GM23338 (cell line): ENCODE data around the gene COLEC12.

Experiments used
- POLR2AphosphoS5 ChIP-seq: IDR thresholded peaks from 2 replicates; pipeline ENCODE4 v1.6.1; 2016; ENCODE audit warnings: antibody characterized with exemption, low read depth
- ZNF331 ChIP-seq: fragments of 250-450 bp; sonication (Bioruptor Pico); IDR thresholded peaks from 2 replicates; pipeline ENCODE4 v1.5.0; 2020; ENCODE audit warnings: low read depth, mild to moderate bottlenecking, moderate library complexity
- TF ChIP-seq, protein P1 (sequence below), 2 experiments: fragments of 200-600 bp in 1 of 2; sonication (generic) in 1 of 2; conservative IDR thresholded peaks; 2 replicates each; pipeline versions ENCODE4 v1.5.1 to v1.6.1; 2016 to 2017; ENCODE audit warnings: antibody characterized with exemption in 2 of 2, low read depth in 2 of 2, mild to moderate bottlenecking in 2 of 2, moderate library complexity in 1 of 2
- TF ChIP-seq, protein P2 (sequence below): IDR thresholded peaks from one replicate; pipeline ENCODE4 v1.6.1; 2018; ENCODE audit warnings: antibody characterized with exemption; ENCODE audit not compliant: unreplicated experiment

DNA sequence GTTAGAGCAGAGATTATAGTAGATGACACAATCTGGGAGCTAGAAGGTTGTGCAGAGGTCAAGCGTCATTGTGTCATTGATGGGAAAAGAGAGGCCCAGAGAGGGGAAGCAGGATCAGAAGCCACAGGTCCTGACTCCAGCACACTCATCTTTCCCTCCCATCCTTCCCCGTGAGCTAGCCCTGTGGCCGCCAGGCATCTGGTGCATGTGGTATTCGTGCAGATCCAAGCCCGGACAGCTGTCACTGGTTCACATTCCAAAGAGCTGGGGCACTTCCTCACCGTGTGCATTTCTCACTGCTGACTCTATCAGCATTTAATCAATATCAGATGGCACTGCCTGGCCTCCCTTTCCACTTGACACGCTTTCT is 138.6 kb downstream of the COLEC12 start:
- TF ChIP-seq, protein P1, sequence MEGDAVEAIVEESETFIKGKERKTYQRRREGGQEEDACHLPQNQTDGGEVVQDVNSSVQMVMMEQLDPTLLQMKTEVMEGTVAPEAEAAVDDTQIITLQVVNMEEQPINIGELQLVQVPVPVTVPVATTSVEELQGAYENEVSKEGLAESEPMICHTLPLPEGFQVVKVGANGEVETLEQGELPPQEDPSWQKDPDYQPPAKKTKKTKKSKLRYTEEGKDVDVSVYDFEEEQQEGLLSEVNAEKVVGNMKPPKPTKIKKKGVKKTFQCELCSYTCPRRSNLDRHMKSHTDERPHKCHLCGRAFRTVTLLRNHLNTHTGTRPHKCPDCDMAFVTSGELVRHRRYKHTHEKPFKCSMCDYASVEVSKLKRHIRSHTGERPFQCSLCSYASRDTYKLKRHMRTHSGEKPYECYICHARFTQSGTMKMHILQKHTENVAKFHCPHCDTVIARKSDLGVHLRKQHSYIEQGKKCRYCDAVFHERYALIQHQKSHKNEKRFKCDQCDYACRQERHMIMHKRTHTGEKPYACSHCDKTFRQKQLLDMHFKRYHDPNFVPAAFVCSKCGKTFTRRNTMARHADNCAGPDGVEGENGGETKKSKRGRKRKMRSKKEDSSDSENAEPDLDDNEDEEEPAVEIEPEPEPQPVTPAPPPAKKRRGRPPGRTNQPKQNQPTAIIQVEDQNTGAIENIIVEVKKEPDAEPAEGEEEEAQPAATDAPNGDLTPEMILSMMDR (conservative IDR thresholded peaks at IDR 0.05; ENCODE audit: low read depth in 2 of 2): no peak
- TF ChIP-seq, protein P2, sequence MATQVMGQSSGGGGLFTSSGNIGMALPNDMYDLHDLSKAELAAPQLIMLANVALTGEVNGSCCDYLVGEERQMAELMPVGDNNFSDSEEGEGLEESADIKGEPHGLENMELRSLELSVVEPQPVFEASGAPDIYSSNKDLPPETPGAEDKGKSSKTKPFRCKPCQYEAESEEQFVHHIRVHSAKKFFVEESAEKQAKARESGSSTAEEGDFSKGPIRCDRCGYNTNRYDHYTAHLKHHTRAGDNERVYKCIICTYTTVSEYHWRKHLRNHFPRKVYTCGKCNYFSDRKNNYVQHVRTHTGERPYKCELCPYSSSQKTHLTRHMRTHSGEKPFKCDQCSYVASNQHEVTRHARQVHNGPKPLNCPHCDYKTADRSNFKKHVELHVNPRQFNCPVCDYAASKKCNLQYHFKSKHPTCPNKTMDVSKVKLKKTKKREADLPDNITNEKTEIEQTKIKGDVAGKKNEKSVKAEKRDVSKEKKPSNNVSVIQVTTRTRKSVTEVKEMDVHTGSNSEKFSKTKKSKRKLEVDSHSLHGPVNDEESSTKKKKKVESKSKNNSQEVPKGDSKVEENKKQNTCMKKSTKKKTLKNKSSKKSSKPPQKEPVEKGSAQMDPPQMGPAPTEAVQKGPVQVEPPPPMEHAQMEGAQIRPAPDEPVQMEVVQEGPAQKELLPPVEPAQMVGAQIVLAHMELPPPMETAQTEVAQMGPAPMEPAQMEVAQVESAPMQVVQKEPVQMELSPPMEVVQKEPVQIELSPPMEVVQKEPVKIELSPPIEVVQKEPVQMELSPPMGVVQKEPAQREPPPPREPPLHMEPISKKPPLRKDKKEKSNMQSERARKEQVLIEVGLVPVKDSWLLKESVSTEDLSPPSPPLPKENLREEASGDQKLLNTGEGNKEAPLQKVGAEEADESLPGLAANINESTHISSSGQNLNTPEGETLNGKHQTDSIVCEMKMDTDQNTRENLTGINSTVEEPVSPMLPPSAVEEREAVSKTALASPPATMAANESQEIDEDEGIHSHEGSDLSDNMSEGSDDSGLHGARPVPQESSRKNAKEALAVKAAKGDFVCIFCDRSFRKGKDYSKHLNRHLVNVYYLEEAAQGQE: no peak
- TF ChIP-seq ZNF331 (CRISPR knock-in tag) (no peak), POLR2AphosphoS5 (no peak)
